HL-60 (cell line): ENCODE data around the gene TOMM40L.

Source experiments
- DNase-seq, 2 experiments: peaks; one replicate each; pipeline ENCODE4 v3.0.0-alpha.2; 2010 to 2020; ENCODE audit warnings: low read depth in 1 of 2, low spot score in 1 of 2
- H3K27ac ChIP-seq: fragments of 250-450 bp; sonication (Bioruptor Pico); replicated peaks from 2 replicates; pipeline ENCODE4 v1.5.1; 2020; ENCODE audit warnings: mild to moderate bottlenecking, moderate library complexity
- H3K27me3 ChIP-seq: fragments of 250-450 bp; sonication (Bioruptor Pico); 2 replicates; pipeline ENCODE4 v1.5.1; 2021; ENCODE audit warnings: mild to moderate bottlenecking, moderate library complexity; ENCODE audit not compliant: insufficient read depth, poor library complexity, severe bottlenecking
- H3K4me3 ChIP-seq: replicated peaks from 2 replicates; pipeline ENCODE4 v1.5.1; 2011; ENCODE audit warnings: mild to moderate bottlenecking, control low read depth, low read length; ENCODE audit not compliant: insufficient read depth
- GABPA ChIP-seq: IDR thresholded peaks from 2 replicates; pipeline ENCODE4 v1.6.1; 2012; ENCODE audit warnings: low read depth
- POLR2AphosphoS5 ChIP-seq: IDR thresholded peaks from 2 replicates; pipeline ENCODE4 v1.6.1; 2012; ENCODE audit warnings: low read depth
- REST ChIP-seq: IDR thresholded peaks from 2 replicates; pipeline ENCODE4 v1.6.1; 2012; ENCODE audit warnings: low read depth; ENCODE audit not compliant: insufficient replicate concordance
- SPI1 ChIP-seq: IDR thresholded peaks from 2 replicates; pipeline ENCODE4 v1.6.1; 2012; ENCODE audit warnings: low read depth, mild to moderate bottlenecking, borderline replicate concordance
- TF ChIP-seq, protein P1 (sequence below): IDR thresholded peaks from one replicate; pipeline ENCODE4 v1.5.1; 2011; ENCODE audit warnings: low read length, control low read depth, inconsistent platforms; ENCODE audit not compliant: insufficient read depth

The TOMM40L gene

DNA sequence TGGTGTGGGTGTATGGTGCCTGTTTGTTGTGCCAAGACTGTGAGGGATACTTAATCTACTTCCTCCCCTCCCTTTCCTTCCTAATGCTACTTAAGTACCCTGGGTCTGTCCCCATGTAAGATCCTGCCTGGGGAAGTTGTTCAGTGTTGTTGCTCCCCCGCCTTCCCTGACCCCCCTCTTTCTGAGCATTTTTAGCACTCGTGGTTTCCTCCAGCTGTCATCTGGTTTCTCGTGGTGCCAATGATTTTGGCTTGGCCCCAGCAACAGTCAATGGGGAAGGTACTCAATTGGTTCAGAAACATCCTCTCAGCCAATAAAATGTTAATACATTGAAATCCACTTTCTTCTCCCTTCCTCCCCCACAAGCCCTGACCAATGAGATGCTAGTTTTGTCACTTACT, 40.6 kb upstream of the TOMM40L start:
- DNase-seq, result peak; percentile 85 to 95
- Histone ChIP-seq H3K4me3 (no peak overlapping the region), H3K27ac (peak overlapping the region; percentile 73), H3K27me3 (no peaks in the 10 kb centered on the region)
- TF ChIP-seq, protein P1, sequence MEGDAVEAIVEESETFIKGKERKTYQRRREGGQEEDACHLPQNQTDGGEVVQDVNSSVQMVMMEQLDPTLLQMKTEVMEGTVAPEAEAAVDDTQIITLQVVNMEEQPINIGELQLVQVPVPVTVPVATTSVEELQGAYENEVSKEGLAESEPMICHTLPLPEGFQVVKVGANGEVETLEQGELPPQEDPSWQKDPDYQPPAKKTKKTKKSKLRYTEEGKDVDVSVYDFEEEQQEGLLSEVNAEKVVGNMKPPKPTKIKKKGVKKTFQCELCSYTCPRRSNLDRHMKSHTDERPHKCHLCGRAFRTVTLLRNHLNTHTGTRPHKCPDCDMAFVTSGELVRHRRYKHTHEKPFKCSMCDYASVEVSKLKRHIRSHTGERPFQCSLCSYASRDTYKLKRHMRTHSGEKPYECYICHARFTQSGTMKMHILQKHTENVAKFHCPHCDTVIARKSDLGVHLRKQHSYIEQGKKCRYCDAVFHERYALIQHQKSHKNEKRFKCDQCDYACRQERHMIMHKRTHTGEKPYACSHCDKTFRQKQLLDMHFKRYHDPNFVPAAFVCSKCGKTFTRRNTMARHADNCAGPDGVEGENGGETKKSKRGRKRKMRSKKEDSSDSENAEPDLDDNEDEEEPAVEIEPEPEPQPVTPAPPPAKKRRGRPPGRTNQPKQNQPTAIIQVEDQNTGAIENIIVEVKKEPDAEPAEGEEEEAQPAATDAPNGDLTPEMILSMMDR, result no peak
- TF ChIP-seq POLR2AphosphoS5, result peak; percentile 66
- TF ChIP-seq REST, result no peak
- TF ChIP-seq SPI1, result peak; percentile 34; the same call in 1 of the 2 replicates
- no peak for TF ChIP-seq GABPA

- Histone ChIP-seq H3K27ac (peak overlapping the region; percentile 73), H3K27me3 (no peaks in the 10 kb centered on the region), H3K4me3 (no peak overlapping the region)
- DNase-seq, result peak; percentile 38 to 60
- TF ChIP-seq SPI1, result peak; percentile 99
- peak; percentile 26; the same call in 1 of the 2 replicates for TF ChIP-seq POLR2AphosphoS5
- no peak for TF ChIP-seq GABPA
- TF ChIP-seq, protein P1, result no peak
- TF ChIP-seq REST, result no peak
Measured at GRCh38 chr1:161185732-161186311, 40.0 kb upstream of the TOMM40L start.

DNA sequence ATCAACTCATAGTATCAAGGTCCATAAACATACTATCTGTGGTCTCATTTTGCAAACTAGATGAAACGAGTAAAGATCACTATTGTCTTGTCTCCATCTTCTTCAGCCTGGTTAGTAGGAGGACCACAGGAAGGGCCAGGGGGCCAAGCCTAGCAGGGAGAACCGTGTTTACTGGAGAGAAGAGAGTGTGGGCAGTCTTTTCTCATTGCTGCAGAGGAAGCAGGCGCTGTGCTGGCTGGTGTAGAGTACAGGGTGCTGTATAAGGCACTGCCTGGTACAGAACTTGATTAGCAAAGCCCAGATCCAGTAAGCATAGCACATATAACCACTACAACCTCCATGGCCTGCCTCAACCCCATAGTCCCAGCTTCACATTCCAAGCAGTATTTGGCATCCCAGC, 38.5 kb upstream of the TOMM40L start:
- H3K27ac ChIP-seq, result no peak overlapping the region; the same call in 1 of the 2 replicates
- DNase-seq, result no peak
- H3K4me3 ChIP-seq, result no peak overlapping the region
- H3K27me3 ChIP-seq, result no peaks in the 10 kb centered on the region
- TF ChIP-seq POLR2AphosphoS5 (no peak), GABPA (no peak), SPI1 (no peak), REST (no peak)
- TF ChIP-seq, protein P1, result no peak
